Astrocyte of the spinal cord (primary cell): ENCODE data around the gene TPMT.
"Not testable (repeated sequence)": the region's sequence is repeated elsewhere in the genome, so short reads cannot be mapped to it uniquely, and the experiment has no call there.

Source experiments
- DNase-seq: peaks from one replicate; pipeline ENCODE4 v3.0.0; 2011; ENCODE audit warnings: low read depth, low spot score
- H3K4me3 ChIP-seq: 2 replicates; pipeline ENCODE4 v1.5.1; 2011; ENCODE audit warnings: low read depth, mild to moderate bottlenecking, low read length, moderate library complexity
- in situ Hi-C: cut with HindIII; loops from 2 replicates; pipeline ENCODE4 v1.10.0; 2017; ENCODE audit warnings: low sequenced_read_pairs
- TF ChIP-seq, protein P1 (sequence below): IDR thresholded peaks from 2 replicates; pipeline ENCODE4 v1.5.1; 2012; ENCODE audit warnings: low read depth, mild to moderate bottlenecking, low read length, inconsistent platforms

TPMT gene

DNA sequence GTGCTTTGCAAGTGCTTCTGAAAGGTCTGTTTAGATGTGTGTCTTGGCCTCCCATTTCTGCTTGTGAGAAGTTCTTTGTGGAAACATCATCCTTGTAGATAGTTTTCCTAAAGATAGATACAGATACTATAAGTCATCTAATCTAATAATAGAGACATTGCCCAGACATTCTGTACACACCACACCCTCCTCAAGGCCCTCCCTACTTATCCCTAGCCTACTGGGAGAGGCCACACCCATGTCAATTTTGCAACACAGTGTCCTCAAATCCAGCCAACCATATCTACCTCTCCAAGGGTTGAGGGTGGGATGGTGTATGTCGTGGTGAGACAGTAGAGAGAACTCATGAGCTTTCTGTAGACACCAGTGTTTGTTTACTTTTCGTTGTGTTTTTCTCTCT is 6.6 kb upstream of the TPMT start:
- H3K4me3 ChIP-seq, result no peak overlapping the region
- no peak for DNase-seq
- in situ Hi-C loops, result no loop called here
- TF ChIP-seq, protein P1, sequence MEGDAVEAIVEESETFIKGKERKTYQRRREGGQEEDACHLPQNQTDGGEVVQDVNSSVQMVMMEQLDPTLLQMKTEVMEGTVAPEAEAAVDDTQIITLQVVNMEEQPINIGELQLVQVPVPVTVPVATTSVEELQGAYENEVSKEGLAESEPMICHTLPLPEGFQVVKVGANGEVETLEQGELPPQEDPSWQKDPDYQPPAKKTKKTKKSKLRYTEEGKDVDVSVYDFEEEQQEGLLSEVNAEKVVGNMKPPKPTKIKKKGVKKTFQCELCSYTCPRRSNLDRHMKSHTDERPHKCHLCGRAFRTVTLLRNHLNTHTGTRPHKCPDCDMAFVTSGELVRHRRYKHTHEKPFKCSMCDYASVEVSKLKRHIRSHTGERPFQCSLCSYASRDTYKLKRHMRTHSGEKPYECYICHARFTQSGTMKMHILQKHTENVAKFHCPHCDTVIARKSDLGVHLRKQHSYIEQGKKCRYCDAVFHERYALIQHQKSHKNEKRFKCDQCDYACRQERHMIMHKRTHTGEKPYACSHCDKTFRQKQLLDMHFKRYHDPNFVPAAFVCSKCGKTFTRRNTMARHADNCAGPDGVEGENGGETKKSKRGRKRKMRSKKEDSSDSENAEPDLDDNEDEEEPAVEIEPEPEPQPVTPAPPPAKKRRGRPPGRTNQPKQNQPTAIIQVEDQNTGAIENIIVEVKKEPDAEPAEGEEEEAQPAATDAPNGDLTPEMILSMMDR, result no peak

DNA sequence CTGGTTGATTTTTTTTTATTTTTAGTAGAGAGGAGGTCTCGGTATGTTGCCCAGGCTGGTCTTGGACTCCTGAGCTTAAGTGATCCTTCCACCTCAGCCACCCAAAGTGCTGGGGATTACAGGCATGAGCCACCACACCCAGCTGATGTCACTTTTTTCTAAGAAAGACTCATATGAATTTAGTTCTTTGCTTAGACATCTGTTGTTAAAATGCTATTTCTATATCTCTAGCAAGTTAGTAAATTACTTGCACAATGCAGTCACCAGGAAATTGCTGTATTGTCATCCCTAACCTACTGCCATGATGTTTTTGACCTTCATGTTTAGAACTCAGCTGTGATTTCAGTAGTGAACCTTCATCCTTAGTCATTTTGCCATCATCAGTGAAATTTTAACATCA is 6.0 kb upstream of the TPMT start:
- TF ChIP-seq, protein P1, result no peak
- in situ Hi-C loops, result no loop called here
- no peak overlapping the region for H3K4me3 ChIP-seq
- no peak for DNase-seq

DNA sequence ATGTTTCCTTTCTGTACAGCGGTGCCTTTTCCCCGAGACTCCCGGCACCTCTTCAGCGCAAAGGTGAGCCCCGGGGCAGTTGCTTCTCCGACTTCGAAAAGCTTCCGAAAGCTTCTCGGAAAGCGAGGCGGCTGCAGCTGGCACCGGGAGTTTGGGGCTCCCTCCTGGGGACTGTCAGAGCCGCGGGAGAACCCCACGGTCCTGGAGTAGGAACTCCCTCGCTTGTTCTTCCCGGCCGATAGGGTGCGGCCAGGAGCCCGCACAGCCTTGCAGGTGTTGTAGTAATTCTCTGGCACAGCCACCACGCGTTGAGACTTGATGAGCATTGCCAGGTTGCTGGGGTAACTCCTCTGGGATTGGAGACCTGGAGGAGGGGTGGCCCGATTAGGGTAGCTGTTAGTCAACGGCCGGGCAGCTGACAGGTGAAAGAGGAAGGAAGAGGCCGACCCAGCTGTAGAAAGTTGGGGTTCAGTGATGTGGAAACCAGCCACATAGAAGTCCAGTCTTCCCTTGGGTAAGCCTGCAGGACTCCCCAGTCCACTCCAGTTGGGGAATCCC is 1.1 kb upstream of the TPMT start:
- in situ Hi-C loops, result no loop called here
- TF ChIP-seq, protein P1, result peak; percentile 47
- peak overlapping the region; percentile 98 for H3K4me3 ChIP-seq
- peak; percentile 35 for DNase-seq

DNA sequence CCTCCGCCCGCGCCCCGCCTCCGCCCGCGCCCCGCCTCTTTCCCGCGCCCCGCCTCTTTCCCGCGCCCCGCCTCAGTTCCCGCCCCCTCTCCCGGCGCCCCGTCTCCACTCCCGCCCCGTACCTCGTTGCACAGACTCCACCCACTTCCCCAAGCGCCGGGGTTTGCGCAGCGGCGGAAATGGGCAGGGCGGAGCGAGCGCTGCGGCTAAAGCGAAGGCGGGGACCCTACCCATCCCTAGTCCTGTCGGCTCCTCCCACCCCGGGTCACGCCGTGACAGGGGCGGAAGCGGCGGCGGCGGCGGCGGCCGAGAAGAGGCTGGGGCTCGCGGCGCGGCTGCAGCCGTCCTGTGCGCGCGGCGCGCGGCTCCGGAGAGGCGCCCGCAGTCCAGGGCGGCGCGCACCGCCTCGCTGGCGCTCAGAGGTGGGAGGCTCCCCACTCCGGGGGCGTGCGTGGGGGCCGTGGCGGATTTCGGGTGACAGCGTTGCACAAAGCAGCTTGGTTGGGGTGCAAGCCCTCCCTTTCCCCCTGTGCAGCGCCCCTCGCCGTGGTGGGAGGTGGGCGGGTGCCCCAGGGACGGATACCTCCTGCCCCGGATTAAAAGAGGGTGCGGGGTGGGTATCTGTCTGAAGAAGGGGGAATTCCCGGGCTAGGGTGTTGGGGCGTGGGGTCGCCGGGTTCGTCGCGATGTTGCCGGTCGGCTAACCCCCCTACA is 430 bp upstream of the TPMT start, which contains the start of gene KDM1B:
Gene KDM1B, plus strand, starts transcription at position 273 of the 714 bp plus-strand sequence. CDS start 4,474 bp downstream, outside the sequence.
- TF ChIP-seq, protein P1, result no peak
- peak; percentile 99 for DNase-seq
- peak within 1 kb of the TSS; percentile 98 for H3K4me3 ChIP-seq
- in situ Hi-C loops, result no loop called here

DNA sequence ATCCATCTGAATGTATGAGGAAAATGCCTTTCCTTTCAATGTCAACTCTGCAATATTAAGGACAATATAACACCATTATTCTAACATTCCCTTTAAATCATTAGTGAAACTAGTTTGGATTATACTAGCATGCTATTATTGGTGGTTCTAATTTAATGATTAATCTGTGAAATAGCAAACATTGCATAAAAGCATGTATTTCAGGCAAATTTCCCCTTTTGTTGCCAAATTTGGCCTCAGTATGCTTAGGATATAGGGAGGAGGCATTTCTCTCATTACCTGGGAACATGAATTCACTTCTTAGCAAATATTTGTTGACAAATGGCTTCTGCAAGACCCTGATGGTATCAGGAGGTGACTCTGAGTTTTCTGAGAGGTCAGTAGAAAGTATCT is 1.6 kb downstream of the TPMT start:
- TF ChIP-seq, protein P1, result no peak
- no peak overlapping the region for H3K4me3 ChIP-seq
- DNase-seq, result no peak
- in situ Hi-C loops, result no loop called here

DNA sequence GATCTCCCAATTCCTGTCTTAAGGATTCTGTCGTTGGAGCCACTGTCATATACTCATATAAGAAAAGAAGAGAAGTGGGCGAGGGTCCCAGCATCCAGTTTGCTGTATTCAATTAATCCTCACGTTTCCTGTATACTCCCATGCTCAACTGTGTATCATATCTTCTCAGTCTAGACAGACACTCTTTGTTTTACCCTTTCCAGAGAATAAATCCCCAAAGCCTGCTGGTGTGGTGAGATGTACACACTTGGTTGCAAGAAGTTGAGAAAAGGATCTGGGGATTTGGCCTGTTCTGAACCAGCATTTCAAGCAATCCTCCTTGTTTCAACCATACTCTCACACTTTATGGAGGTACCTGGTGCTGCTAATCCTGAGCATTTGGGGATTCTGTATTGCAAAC is 3.1 kb downstream of the TPMT start:
- no peak overlapping the region for H3K4me3 ChIP-seq
- DNase-seq, result no peak
- TF ChIP-seq, protein P1, result no peak
- in situ Hi-C loops, result no loop called here

DNA sequence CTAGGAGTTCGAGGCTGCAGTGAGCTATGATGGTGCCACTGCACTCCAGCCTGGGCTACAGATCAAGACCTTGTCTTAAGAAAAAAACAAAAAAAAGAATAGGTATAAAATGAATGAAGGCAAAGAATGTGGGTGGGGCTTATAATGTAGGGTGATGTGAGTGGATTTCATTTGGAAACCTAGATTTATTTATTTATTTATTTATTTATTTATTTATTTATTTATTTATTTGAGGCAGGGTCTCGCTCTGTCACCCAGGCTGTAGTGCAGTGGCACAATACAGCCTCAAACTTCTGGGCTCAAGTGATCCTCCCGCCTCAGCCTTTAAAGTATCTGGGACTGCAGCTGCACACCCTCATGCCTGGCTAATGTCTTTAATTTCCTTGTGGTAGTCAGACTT is 3.5 kb downstream of the TPMT start:
- DNase-seq, H3K4me3 ChIP-seq, in situ Hi-C loops: not testable (repeated sequence)
